SU-DHL-6 (cell line): ENCODE results near the gene COL4A1.

ENCODE experiments used
- CTCF ChIP-seq: fragments of 200-600 bp; sonication (generic); IDR thresholded peaks from one replicate; pipeline ENCODE4 v1.5.1; 2017; ENCODE audit warnings: antibody characterized with exemption, mild to moderate bottlenecking, low read length, moderate library complexity; ENCODE audit not compliant: insufficient read depth, poor library complexity, severe bottlenecking
- EZH2phosphoT487 ChIP-seq: fragments of 200-600 bp; sonication (generic), shearing (Covaris generic); conservative IDR thresholded peaks from 2 replicates; pipeline ENCODE4 v1.6.1; 2018; ENCODE audit warnings: mild to moderate bottlenecking, antibody characterized with exemption, low read length, moderate library complexity, mixed read lengths

- TF ChIP-seq CTCF, result no peak
- TF ChIP-seq EZH2phosphoT487, result no peak
Observed at GRCh38 chr13:110311443-110312338, 4.7 kb upstream of the COL4A1 start.
